Lower leg skin (tissue), 4 donors: ENCODE results near the gene SLC4A4. TPM values are rescaled to one million over a fixed set of nuclear protein-coding genes. Genes with fewer than 3 reads are reported as not detected.

Experiments
- DNase-seq, 2 donors: peaks; one replicate each; pipeline ENCODE4 v3.0.0-alpha.2; 2019; ENCODE audit warnings: low spot score in 2 of 2
- H3K4me3 ChIP-seq: fragments of 200-600 bp; sonication (generic); 2 replicates; pipeline ENCODE4 v1.5.1; 2017; ENCODE audit warnings: mild to moderate bottlenecking, low read depth; ENCODE audit not compliant: poor library complexity, severe bottlenecking
- POLR2A ChIP-seq, 2 donors: fragments of 450-650 bp; IDR thresholded peaks; one replicate each; pipeline ENCODE4 v1.6.1; 2016 to 2017; ENCODE audit warnings: antibody characterized with exemption in 2 of 2, mild to moderate bottlenecking in 1 of 2, moderate library complexity in 1 of 2
- WGBS, 2 donors: methylation state at CpG; one replicate each; pipeline ENCODE4 v1.1.5; 2018; 5-methylcytosine and 5-hydroxymethylcytosine counted together
- intact Hi-C: fragments of 100-400 bp; cut with DNase I; formaldehyde crosslinking; loops from one replicate; pipeline ENCODE4 v1.15.0; 2023; ENCODE audit warnings: low total_unique reads
- total RNA-seq, 4 donors: library from RNA; depleted of rRNA; stranded (reverse); fragments of >200 nt; gene quantifications; one replicate each; pipeline ENCODE4 v1.1.0, GENCODE V29; 2016
- TF ChIP-seq, protein P1 (sequence below), 3 donors: fragments of 450-650 bp; IDR thresholded peaks; one replicate each; pipeline ENCODE4 v1.5.1; 2016; ENCODE audit warnings: antibody characterized with exemption in 3 of 3, mild to moderate bottlenecking in 3 of 3, moderate library complexity in 2 of 3

Gene SLC4A4
- total RNA-seq, 4 donors from 2014 or later = 0.25 to 0.51 (median 0.47) TPM

DNA sequence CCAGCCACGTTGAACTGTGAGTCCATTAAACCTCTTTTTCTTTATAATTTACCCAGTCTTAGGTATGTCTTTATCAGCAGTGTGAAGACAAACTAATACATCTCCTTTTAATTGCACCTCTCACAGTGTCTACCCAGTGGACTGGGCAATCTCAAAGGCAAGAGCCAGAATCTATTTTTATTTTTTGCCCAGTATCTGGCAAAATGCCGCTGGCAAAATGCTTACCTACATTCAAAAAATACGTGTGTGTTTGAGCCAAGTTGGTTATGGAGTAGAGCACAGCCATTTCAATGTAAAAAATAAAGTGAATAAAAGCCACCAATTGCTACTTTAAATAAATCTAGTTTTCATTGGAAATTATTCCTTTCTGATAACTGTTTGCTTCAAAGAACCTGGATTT lies 245.2 kb downstream of the SLC4A4 start:
- intact Hi-C loops = no loop called here

DNA sequence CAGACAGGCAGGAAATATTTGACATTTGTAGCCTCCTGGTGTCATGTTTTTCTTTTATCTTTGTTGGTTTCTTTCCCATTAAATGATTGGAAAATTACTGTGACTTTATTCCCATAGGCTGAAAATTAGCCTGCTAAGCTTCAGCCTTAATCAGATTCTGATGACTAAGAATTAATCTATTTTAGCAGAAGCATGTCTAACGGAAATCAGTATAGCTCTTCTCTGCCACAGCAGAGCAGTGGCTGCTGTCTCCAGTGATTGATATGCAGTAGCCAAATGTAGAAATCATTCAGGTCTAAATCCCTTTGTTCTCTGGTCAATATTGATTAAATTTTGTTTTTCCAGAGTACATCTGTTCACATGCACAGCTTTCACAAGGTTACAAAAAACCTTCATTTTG lies 245.8 kb downstream of the SLC4A4 start:
- H3K4me3 ChIP-seq = no peak overlapping the region
- DNase-seq = no peak
- WGBS, 2 donors = 33 to 43% methylated on average over 1 of the region's 1 CpG
- no peak for TF ChIP-seq POLR2A (IDR thresholded peaks at IDR 0.05)
- TF ChIP-seq, protein P1, sequence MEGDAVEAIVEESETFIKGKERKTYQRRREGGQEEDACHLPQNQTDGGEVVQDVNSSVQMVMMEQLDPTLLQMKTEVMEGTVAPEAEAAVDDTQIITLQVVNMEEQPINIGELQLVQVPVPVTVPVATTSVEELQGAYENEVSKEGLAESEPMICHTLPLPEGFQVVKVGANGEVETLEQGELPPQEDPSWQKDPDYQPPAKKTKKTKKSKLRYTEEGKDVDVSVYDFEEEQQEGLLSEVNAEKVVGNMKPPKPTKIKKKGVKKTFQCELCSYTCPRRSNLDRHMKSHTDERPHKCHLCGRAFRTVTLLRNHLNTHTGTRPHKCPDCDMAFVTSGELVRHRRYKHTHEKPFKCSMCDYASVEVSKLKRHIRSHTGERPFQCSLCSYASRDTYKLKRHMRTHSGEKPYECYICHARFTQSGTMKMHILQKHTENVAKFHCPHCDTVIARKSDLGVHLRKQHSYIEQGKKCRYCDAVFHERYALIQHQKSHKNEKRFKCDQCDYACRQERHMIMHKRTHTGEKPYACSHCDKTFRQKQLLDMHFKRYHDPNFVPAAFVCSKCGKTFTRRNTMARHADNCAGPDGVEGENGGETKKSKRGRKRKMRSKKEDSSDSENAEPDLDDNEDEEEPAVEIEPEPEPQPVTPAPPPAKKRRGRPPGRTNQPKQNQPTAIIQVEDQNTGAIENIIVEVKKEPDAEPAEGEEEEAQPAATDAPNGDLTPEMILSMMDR (IDR thresholded peaks at IDR 0.05) = no peak
- intact Hi-C loops = no loop called here

More for the DNA sequence above, 245.2 kb downstream of the SLC4A4 start:
- no peak overlapping the region for H3K4me3 ChIP-seq
- no peak for TF ChIP-seq POLR2A (IDR thresholded peaks at IDR 0.05)
- DNase-seq = no peak
- 62 to 70% methylated on average over 3 of the region's 3 CpGs for WGBS, 2 donors

DNA sequence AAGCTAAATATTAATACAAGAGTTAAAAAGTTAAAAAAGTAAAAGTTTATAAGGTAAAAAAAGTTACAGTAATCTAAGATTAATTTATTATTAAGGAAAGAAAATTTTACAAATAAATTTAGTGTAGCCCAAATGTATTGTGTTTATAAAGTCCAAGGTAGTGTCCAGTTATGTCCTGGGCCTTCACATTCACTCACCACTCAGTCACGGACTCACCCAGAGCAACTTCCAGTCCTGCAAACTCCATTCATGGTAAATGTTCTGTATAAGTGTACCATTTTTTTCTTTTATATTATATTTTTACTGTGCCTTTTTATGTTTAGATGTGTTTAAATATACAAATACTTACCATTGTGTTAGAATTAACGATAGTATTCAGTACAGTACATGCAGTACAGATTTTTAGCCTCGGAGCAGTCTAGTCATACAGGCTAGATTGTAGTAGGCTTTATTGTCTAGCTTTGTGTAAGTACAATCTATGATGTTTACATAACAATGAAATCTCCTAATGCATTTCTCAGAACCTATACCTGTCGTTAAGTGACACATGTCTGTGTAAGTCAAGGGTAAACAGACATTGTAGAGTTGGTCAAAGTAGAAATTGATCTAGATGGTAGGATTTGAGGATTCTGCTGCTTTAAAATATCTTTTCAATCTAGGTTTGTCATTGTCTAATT lies 247.4 kb downstream of the SLC4A4 start:
- intact Hi-C loops = no loop called here
- no peak overlapping the region for H3K4me3 ChIP-seq
- no peak for TF ChIP-seq POLR2A (IDR thresholded peaks at IDR 0.05)
- TF ChIP-seq, protein P1 (IDR thresholded peaks at IDR 0.05) = no peak
- 62 to 90% methylated on average over 4 of the region's 4 CpGs for WGBS, 2 donors
- DNase-seq = no peak

DNA sequence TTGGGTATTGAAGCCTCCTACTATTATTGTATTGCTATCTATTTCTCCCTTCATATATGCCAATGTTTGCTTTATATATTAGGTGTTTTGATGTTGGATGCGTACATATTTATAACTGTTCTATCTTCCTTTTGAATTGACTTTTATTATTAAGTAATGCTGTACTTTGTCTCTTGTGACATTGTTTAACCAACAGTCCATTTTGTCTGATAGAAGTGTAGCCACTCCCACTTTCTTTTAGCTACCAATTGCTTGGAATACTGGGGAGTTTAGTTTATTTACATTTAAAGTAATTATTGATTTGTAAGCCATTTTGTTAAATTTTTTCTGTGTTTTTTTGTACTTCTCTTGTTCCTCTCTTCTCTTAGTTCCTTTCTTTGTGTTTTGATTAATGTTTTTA lies 249.2 kb downstream of the SLC4A4 start:
- WGBS, 2 donors = 95 to 97% methylated on average over 1 of the region's 1 CpG
- TF ChIP-seq, protein P1 (IDR thresholded peaks at IDR 0.05) = no peak
- no peak overlapping the region for H3K4me3 ChIP-seq
- no peak for DNase-seq
- intact Hi-C loops = no loop called here

DNA sequence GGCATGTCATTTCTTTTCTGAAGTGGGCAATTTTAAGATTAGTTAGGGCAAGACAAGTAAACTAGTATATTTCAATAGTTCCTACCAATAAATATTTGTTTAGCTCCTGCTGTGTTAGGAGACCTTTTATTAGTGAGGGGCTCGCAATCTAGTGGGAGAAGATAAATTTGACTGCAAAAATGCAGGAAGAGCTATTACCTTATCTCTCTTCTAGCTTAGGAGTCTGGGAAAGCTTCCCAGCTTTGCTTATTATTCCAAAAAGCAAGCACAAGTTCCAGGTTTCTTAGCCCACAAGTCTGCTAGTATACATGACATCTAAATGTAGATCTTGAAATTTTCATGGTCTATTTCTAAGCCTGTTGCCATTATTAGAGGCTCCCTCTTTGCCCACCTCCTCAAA lies 254.0 kb downstream of the SLC4A4 start:
- no peak overlapping the region for H3K4me3 ChIP-seq
- 85 to 91% methylated on average over 1 of the region's 1 CpG for WGBS, 2 donors
- TF ChIP-seq POLR2A (IDR thresholded peaks at IDR 0.05) = no peak
- TF ChIP-seq, protein P1 (IDR thresholded peaks at IDR 0.05) = no peak
- no peak for DNase-seq
- intact Hi-C loops = no loop called here

DNA sequence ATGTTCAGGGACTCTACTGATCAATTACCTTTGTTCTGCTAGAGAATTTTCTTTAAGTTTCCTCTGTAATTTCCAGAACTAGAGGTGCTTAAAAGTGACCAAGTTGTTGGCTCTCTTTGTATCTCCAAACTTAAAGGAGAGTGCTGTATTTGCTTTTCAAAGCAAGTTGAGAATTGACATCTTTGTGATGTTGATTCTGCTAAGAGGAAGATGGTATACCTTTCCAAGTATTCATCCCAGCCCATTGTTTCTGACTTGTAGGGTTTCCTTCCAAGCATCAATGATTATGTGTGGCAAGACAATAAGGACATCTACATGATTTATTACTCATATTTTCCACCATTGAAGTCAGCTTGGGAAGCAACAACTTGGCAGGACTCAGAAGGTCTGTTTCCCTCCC lies 254.5 kb downstream of the SLC4A4 start:
- no peak overlapping the region for H3K4me3 ChIP-seq
- TF ChIP-seq POLR2A (IDR thresholded peaks at IDR 0.05) = no peak
- TF ChIP-seq, protein P1 (IDR thresholded peaks at IDR 0.05) = no peak
- no peak for DNase-seq
- intact Hi-C loops = no loop called here
